Activated naive CD4-positive, alpha-beta T cell treated with anti-CD3 and anti-CD28 coated beads, Interleukin-2, amount 10 ng/mL, durations not matched to agents 7 days and 5 days (primary cell): ENCODE data around the gene ABR.
"Not testable (repeated sequence)": the region's sequence is repeated elsewhere in the genome, so short reads cannot be mapped to it uniquely, and the experiment has no call there.

Experiments used
- CTCF ChIA-PET: fragments of 350-600 bp; sonication (Branson Sonifier 250); formaldehyde crosslinking; loops from one replicate; lab custom pipeline; 2021; ENCODE audit warnings: antibody characterized with exemption; lab: Charles Lee
- DNase-seq: peaks from one replicate; pipeline ENCODE4 v3.0.0-alpha.2; 2020
- H3K27ac Mint-ChIP-seq: one replicate; pipeline ENCODE4 v1.8.0; 2021; ENCODE audit warnings: mild to moderate bottlenecking, moderate library complexity, mixed read lengths
- H3K27me3 Mint-ChIP-seq: one replicate; pipeline ENCODE4 v1.8.0; 2021; ENCODE audit warnings: mild to moderate bottlenecking, mixed read lengths
- H3K36me3 Mint-ChIP-seq: one replicate; pipeline ENCODE4 v1.8.0; 2021; ENCODE audit warnings: mixed read lengths
- H3K4me1 Mint-ChIP-seq: one replicate; pipeline ENCODE4 v1.8.0; 2021; ENCODE audit warnings: mixed read lengths
- H3K4me3 Mint-ChIP-seq: one replicate; pipeline ENCODE4 v1.8.0; 2021; ENCODE audit warnings: mild to moderate bottlenecking, moderate library complexity, mixed read lengths
- H3K9me3 Mint-ChIP-seq: one replicate; pipeline ENCODE4 v1.8.0; 2021; ENCODE audit warnings: mixed read lengths

ABR gene

GRCh38 chr17:1107083-1107776 is 72.6 kb downstream of the ABR start:
- H3K27ac Mint-ChIP-seq, result peak overlapping the region; percentile 71
- no peaks in the 10 kb centered on the region for H3K9me3 Mint-ChIP-seq
- CTCF ChIA-PET, result no interaction called here

GRCh38 chr17:1104222-1104621 is 75.6 kb downstream of the ABR start:
- DNase-seq, result no peak
- no peak overlapping the region for H3K4me3 Mint-ChIP-seq
- H3K36me3 Mint-ChIP-seq, result peaks cover 38% of the 10 kb centered on the region
- H3K27me3 Mint-ChIP-seq, result no peaks in the 10 kb centered on the region
- CTCF ChIA-PET, result no interaction called here
- no peaks in the 10 kb centered on the region for H3K9me3 Mint-ChIP-seq
- peaks cover 51% of the 10 kb centered on the region for H3K4me1 Mint-ChIP-seq
- H3K27ac Mint-ChIP-seq, result no peak overlapping the region

More at GRCh38 chr17:1107083-1107776, 72.6 kb downstream of the ABR start:
- Mint-ChIP-seq H3K4me1 (peaks cover 68% of the 10 kb centered on the region), H3K27me3 (no peaks in the 10 kb centered on the region), H3K36me3 (peaks cover 19% of the 10 kb centered on the region), H3K4me3 (peak overlapping the region; percentile 88)
- DNase-seq, result no peak

GRCh38 chr17:1100382-1100781 is 79.4 kb downstream of the ABR start:
- no peaks in the 10 kb centered on the region for H3K9me3 Mint-ChIP-seq
- no peak overlapping the region for H3K27ac Mint-ChIP-seq
- CTCF ChIA-PET, result interaction anchor here (0.5 kb wide), 1 partner anchor 22 kb away, joined by 3 read pairs; no protein-coding TSS in a partner anchor
- H3K36me3 Mint-ChIP-seq, result peaks cover 47% of the 10 kb centered on the region
- H3K4me1 Mint-ChIP-seq, result peaks cover 60% of the 10 kb centered on the region
- DNase-seq, result no peak
- no peak overlapping the region for H3K4me3 Mint-ChIP-seq
- no peaks in the 10 kb centered on the region for H3K27me3 Mint-ChIP-seq

GRCh38 chr17:1099242-1099641 is 80.5 kb downstream of the ABR start:
- Mint-ChIP-seq H3K27ac (no peak overlapping the region), H3K9me3 (no peaks in the 10 kb centered on the region), H3K4me1 (peaks cover 67% of the 10 kb centered on the region), H3K4me3 (no peak overlapping the region), H3K27me3 (no peaks in the 10 kb centered on the region), H3K36me3 (peaks cover 54% of the 10 kb centered on the region)
- CTCF ChIA-PET, result no interaction called here
- DNase-seq, result no peak

- CTCF ChIA-PET, H3K9me3 Mint-ChIP-seq, H3K27me3 Mint-ChIP-seq, H3K4me3 Mint-ChIP-seq, DNase-seq: not testable (repeated sequence)
- peak overlapping the region; percentile 88 for H3K27ac Mint-ChIP-seq
- H3K4me1 Mint-ChIP-seq, result peaks cover 65% of the 10 kb centered on the region
- H3K36me3 Mint-ChIP-seq, result peaks cover 56% of the 10 kb centered on the region
Observed at GRCh38 chr17:1097972-1098744, 81.6 kb downstream of the ABR start.

- CTCF ChIA-PET, result interaction anchor here (0.7 to 1.2 kb wide), 2 partner anchors 85 to 90 kb away, joined by 3 read pairs; no protein-coding TSS in a partner anchor
- Mint-ChIP-seq H3K27me3 (no peaks in the 10 kb centered on the region), H3K9me3 (no peaks in the 10 kb centered on the region), H3K4me1 (peaks cover 58% of the 10 kb centered on the region), H3K36me3 (peaks cover 51% of the 10 kb centered on the region), H3K4me3 (peak overlapping the region; percentile 63), H3K27ac (peak overlapping the region; percentile 85)
- no peak for DNase-seq
Observed at GRCh38 chr17:1096215-1096614, 83.6 kb downstream of the ABR start.

- Mint-ChIP-seq H3K4me1 (peaks cover 58% of the 10 kb centered on the region), H3K4me3 (no peak overlapping the region), H3K36me3 (peaks cover 54% of the 10 kb centered on the region), H3K27ac (peak overlapping the region; percentile 85), H3K27me3 (no peaks in the 10 kb centered on the region), H3K9me3 (no peaks in the 10 kb centered on the region)
- no peak for DNase-seq
- CTCF ChIA-PET, result interaction anchor here (1.2 kb wide), 1 partner anchor 90 kb away, joined by 3 read pairs; no protein-coding TSS in a partner anchor
Observed at GRCh38 chr17:1095853-1096173, 84.0 kb downstream of the ABR start.

GRCh38 chr17:1095090-1095852 is 84.5 kb downstream of the ABR start:
- H3K4me3 Mint-ChIP-seq, result no peak overlapping the region
- H3K9me3 Mint-ChIP-seq, result no peaks in the 10 kb centered on the region
- H3K27ac Mint-ChIP-seq, result peak overlapping the region; percentile 85
- peaks cover 58% of the 10 kb centered on the region for H3K4me1 Mint-ChIP-seq
- H3K27me3 Mint-ChIP-seq, result no peaks in the 10 kb centered on the region
- DNase-seq, result no peak
- peaks cover 54% of the 10 kb centered on the region for H3K36me3 Mint-ChIP-seq
- CTCF ChIA-PET, result no interaction called here

- Mint-ChIP-seq H3K4me1 (peaks cover 55% of the 10 kb centered on the region), H3K36me3 (peaks cover 55% of the 10 kb centered on the region), H3K9me3 (no peaks in the 10 kb centered on the region), H3K27ac (peak overlapping the region; percentile 33), H3K27me3 (no peaks in the 10 kb centered on the region), H3K4me3 (no peak overlapping the region)
- DNase-seq, result no peak
- CTCF ChIA-PET, result no interaction called here
Observed at GRCh38 chr17:1094591-1094990, 85.2 kb downstream of the ABR start.

GRCh38 chr17:1091900-1092299 is 87.9 kb downstream of the ABR start:
- CTCF ChIA-PET, result no interaction called here
- Mint-ChIP-seq H3K4me3 (no peak overlapping the region), H3K27ac (no peak overlapping the region), H3K27me3 (no peaks in the 10 kb centered on the region), H3K9me3 (no peaks in the 10 kb centered on the region), H3K36me3 (peaks cover 42% of the 10 kb centered on the region), H3K4me1 (peaks cover 31% of the 10 kb centered on the region)
- DNase-seq, result no peak

GRCh38 chr17:1091190-1091534 is 88.6 kb downstream of the ABR start:
- H3K36me3 Mint-ChIP-seq, result peaks cover 44% of the 10 kb centered on the region
- H3K27me3 Mint-ChIP-seq, result no peaks in the 10 kb centered on the region
- DNase-seq, result no peak
- CTCF ChIA-PET, result no interaction called here
- H3K27ac Mint-ChIP-seq, result no peak overlapping the region
- peaks cover 25% of the 10 kb centered on the region for H3K4me1 Mint-ChIP-seq
- no peaks in the 10 kb centered on the region for H3K9me3 Mint-ChIP-seq
- H3K4me3 Mint-ChIP-seq, result no peak overlapping the region

- H3K4me1 Mint-ChIP-seq, result peaks cover 20% of the 10 kb centered on the region
- no peak overlapping the region for H3K27ac Mint-ChIP-seq
- no peaks in the 10 kb centered on the region for H3K27me3 Mint-ChIP-seq
- peaks cover 43% of the 10 kb centered on the region for H3K36me3 Mint-ChIP-seq
- CTCF ChIA-PET, result no interaction called here
- no peaks in the 10 kb centered on the region for H3K9me3 Mint-ChIP-seq
- no peak for DNase-seq
- no peak overlapping the region for H3K4me3 Mint-ChIP-seq
Observed at GRCh38 chr17:1090465-1091189, 89.2 kb downstream of the ABR start.

- Mint-ChIP-seq H3K36me3 (peaks cover 44% of the 10 kb centered on the region), H3K27ac (no peak overlapping the region), H3K4me1 (peaks cover 12% of the 10 kb centered on the region), H3K27me3 (no peaks in the 10 kb centered on the region), H3K4me3 (no peak overlapping the region), H3K9me3 (no peaks in the 10 kb centered on the region)
- CTCF ChIA-PET, result no interaction called here
- DNase-seq, result no peak
Observed at GRCh38 chr17:1089915-1090314, 89.9 kb downstream of the ABR start.
